GM19438 (cell line): ENCODE results near the gene LTO1.

Experiments used
- ATAC-seq: cut with Tn5 transposase; IDR thresholded peaks from one replicate; pipeline ENCODE4 v1.9.1; 2021; ENCODE audit warnings: low read depth; ENCODE audit not compliant: unreplicated experiment

LTO1 gene

DNA sequence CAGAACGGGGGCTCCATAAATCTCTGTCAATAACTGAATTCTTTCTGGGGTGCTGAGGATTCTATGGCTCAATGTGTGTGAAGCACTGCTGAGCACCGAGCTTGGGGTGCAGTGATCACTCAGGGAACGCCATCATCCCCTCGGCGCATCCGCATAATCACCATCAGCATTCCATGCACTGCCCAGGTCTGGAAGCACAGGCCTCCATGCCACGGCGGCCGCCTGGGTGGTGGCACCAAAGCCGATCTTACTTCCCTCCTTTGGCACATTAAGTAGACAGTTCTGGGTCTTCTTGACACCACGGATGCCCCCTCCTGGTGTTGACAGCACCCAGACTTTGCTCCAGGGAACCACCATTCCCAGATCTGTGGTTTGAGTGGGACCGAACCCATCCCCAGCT lies 15.6 kb downstream of the LTO1 start:
- ATAC-seq: no peak

DNA sequence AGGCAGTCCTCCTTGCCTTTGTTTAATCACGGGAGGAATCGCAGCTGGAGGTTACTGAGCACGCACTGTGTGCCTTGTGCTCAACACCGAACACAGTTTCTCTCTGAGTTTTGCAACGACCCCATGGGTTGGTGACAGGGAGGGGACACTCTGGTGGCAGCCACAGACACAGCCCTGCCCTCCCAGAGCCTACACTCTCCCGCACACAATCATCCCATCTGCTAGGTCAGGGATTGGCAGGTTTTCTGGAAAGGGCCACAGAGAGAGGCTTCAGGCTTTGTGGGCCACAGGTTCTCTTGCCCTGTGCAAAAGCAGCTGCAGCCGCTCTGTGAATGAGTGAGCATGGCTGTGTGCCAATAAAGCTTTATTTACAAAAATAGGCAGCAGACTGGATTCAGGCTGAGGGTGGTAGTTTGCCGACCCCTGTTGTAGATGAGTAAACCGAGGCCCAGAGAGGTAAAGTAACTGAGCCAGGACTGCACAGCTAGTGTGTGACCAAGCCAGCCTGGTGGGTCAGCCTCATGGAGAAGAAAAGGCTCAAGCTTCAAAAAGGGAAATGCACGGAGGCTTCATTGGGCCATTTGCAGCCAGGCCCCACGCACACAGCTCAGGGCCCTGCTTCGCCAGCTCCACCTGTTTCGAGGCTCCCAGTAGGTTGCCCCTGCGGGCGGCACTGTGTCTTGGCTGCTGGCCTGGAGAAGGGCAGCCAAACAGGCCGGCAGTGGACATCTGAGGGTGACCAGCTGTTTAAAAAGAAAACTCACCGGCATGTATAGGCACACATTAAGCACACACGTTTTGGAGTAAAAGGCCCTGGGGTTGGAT lies 16.3 kb downstream of the LTO1 start:
- no peak for ATAC-seq

GRCh38 chr11:69657911-69658625 lies 17.1 kb downstream of the LTO1 start:
- ATAC-seq: no peak

GRCh38 chr11:69657456-69657910 lies 17.7 kb downstream of the LTO1 start:
- ATAC-seq: no peak

DNA sequence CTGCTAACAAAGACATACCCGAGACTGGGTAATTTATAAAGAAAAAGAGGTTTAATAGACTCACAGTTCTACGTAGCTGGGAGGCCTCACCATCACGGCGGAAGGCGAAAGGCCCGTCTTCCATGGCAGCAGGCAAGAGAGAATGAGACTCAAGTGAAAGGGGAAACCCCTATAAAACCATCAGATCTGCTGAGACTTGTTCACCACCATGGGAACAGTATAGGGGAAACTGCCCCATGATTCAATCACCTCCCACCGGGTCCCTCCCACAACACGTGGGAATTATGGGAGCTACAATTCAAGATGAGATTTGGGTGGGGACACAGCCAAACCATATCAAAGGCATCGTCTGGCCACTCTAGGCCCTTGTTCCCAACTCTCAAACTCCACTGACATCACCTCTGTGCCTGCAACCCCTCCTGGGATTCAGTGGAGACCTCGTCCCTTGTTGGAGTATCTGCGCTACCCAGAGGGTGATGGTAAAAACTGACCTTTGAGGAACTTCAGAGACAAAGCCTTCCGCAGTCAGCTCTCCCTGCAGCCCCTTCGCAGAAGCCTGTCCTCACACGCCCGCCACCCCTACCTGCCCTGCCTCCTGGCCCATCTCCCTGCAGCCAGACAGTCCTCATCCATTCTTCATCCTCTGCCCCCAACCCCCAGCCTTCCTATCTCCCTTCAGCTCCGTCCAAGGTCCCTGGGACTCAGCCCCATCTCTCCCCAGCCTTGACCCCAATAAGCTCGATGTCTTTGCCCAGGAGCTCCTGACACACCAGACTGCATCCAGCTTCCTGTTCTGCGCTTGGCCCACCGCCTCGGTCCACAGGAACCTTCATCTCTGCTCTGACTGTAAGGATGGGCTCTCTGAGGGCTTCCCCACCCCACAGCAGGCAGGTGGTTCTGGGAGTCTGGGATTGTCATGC lies 18.4 kb downstream of the LTO1 start:
- ATAC-seq: no peak

GRCh38 chr11:69655479-69656428 lies 19.4 kb downstream of the LTO1 start:
- no peak for ATAC-seq

DNA sequence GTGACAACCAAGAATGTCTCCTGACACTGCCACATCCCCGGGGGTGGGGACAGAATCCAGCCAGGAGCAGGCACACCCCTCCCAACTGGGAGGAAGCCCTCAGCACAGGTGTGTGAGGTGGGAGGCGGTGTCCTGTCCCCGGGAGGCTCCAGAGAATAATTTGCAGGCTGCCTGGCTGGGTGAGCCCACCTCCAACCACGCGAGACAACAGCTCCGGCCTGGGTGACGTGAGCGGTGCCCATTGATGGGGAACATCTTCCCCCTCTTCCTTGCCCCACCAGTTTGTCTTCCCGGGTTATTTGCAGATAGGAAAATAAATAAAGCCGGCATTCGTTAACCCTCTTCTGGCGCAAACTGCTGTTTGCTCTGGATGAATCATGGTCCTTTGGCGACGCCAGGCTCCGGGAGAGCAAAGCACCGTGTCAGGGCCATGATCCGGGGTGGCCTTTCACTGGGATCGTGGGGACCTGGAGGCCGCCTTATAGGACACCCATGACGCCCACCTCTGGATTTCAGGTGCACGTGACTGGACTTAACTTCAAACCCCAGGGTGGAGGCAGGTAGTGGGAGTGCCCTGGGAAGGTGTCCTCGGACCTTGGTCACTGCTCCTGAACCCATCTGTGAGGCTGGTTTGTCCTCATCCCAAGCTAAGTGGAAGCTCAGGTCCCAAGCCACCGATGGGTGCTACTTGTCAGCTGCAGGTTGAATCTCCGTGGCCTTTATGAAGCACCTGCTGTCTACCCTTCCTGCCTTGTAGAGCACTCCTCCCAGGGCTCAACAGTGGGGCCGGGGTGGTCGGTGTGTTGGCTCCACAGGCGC lies 20.3 kb downstream of the LTO1 start:
- ATAC-seq: no peak

DNA sequence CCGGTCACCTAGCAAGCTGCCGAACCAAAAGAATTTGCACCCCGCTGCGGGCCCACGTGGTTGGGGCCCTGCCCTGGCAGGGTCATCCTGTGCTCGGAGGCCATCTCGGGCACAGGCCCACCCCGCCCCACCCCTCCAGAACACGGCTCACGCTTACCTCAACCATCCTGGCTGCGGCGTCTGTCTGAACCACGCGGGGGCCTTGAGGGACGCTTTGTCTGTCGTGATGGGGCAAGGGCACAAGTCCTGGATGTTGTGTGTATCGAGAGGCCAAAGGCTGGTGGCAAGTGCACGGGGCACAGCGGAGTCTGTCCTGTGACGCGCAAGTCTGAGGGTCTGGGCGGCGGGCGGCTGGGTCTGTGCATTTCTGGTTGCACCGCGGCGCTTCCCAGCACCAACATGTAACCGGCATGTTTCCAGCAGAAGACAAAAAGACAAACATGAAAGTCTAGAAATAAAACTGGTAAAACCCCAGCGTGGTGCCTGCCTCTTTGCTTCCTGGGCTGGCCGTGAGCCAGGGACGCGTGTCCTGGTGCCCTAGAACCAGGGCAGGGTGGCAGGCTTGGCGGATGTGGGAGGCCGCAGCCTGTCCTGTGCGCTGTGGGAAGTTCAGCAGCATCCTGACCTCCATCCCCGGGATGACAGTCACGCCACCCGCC lies 21.0 kb downstream of the LTO1 start:
- no peak for ATAC-seq

- ATAC-seq: no peak
Observed at GRCh38 chr11:69653406-69653960, 21.7 kb downstream of the LTO1 start.

DNA sequence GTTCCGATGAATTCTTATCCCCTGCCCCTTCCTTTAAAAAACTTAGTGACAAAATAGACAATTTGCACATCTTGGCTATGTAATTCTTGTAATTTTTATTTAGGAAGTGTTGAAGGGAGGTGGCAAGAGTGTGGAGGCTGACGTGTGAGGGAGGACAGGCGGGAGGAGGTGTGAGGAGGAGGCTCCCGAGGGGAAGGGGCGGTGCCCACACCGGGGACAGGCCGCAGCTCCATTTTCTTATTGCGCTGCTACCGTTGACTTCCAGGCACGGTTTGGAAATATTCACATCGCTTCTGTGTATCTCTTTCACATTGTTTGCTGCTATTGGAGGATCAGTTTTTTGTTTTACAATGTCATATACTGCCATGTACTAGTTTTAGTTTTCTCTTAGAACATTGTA lies 22.2 kb downstream of the LTO1 start:
- ATAC-seq: no peak

- ATAC-seq: no peak
Observed at GRCh38 chr11:69651834-69652620, 23.1 kb downstream of the LTO1 start.

DNA sequence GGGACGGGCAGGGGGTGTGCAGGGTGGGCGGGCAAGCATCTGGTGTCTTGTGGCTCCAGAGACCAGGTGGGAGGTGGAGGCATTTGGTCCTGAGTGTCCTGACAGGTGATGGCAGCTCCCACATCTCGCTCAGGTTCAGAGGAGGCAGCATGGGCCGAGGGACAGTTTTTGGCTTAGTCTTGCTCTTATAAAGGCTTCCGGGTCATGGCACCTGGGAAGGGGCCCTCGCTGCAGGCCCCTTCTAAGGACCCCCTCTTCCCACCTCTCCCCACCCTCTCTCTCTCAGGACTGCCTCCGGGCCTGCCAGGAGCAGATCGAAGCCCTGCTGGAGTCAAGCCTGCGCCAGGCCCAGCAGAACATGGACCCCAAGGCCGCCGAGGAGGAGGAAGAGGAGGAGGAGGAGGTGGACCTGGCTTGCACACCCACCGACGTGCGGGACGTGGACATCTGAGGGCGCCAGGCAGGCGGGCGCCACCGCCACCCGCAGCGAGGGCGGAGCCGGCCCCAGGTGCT lies 24.3 kb downstream of the LTO1 start:
- no peak for ATAC-seq

- no peak for ATAC-seq
Observed at GRCh38 chr11:69650081-69650831, 24.9 kb downstream of the LTO1 start.

GRCh38 chr11:69649576-69649900 lies 25.6 kb downstream of the LTO1 start:
- no peak for ATAC-seq

DNA sequence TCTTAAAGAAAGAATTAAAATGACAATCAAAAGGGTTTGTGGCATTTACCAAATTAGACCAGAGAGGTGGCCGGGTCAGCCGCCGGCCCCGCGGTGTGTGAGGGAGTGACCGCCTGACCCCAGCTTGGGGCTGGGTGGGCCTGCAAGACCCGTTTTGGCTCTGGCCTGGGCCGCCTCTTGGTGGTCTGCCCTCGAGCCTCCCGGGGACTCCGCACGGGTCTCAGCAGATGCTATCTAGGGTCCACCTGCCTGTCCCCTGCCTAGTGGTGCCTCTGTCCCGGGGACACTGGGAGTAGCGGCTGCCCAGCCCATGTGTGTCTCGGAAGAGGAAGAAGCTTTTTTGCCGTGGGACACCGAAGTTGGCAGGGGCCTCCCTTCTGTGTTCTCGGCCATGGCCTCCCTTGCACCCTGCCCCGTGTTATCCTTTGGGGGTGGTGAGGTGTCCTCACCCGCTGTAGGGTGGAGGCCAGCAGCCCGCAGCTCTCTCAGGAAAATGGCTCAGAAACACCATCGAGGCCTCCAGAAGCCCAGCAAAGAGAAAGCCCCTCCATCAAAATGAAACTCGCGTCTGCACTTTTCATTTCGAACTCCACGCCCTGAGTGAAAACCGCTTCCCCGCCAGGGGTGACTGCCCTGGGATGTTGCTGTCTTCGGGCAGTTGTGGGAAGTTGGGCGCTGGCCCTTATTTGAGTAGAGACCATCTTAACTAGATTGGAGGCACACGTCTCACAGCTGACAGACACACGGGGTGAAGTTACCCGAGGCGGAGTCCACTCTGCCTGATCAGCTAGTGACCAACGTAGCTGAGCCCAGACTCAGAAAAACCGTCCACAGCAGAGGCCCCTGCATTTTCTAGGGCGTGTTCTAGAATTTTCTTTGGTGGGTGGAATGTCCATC lies 26.2 kb downstream of the LTO1 start:
- ATAC-seq: no peak
